GM23338 (cell line): ENCODE measurements around the gene EPHA8. TPM values are rescaled to one million over a fixed set of nuclear protein-coding genes. Genes with fewer than 3 reads are reported as not detected.

ENCODE experiments used
- ATAC-seq: fragments of 200-7000 bp; cut with Tn5 transposase; 3 replicates; pipeline ENCODE4 v1.9.1; 2020
- DNase-seq: peaks from one replicate; pipeline ENCODE4 v3.0.0-alpha.2; 2015; ENCODE audit warnings: low spot score
- H2AFZ ChIP-seq: fragments of 200-600 bp; sonication (generic); 2 replicates; pipeline ENCODE4 v1.8.0; 2016; ENCODE audit warnings: antibody characterized with exemption, mild to moderate bottlenecking, moderate library complexity
- H3F3A ChIP-seq: fragments of 200-600 bp; sonication (generic); replicated peaks from 2 replicates; pipeline ENCODE4 v1.8.0; 2017; ENCODE audit warnings: antibody characterized with exemption, mixed run types, low read depth
- H3K27ac ChIP-seq: fragments of 200-600 bp; sonication (generic); 2 replicates; pipeline ENCODE4 v1.6.1; 2016; ENCODE audit warnings: low read depth
- H3K27me3 ChIP-seq: fragments of 200-600 bp; sonication (generic); 2 replicates; pipeline ENCODE4 v1.8.0; 2016; ENCODE audit warnings: mild to moderate bottlenecking, mixed run types, moderate library complexity; ENCODE audit not compliant: insufficient read depth
- H3K36me3 ChIP-seq: fragments of 200-600 bp; sonication (generic); 2 replicates; pipeline ENCODE4 v1.8.0; 2016; ENCODE audit warnings: mild to moderate bottlenecking; ENCODE audit not compliant: insufficient read depth
- H3K4me1 ChIP-seq: fragments of 200-600 bp; sonication (generic); 2 replicates; pipeline ENCODE4 v1.8.0; 2016; ENCODE audit warnings: mild to moderate bottlenecking, moderate library complexity; ENCODE audit not compliant: insufficient read depth
- H3K4me2 ChIP-seq: fragments of 200-600 bp; sonication (generic); 2 replicates; pipeline ENCODE4 v1.7.1; 2017; ENCODE audit warnings: mixed run types
- H3K4me3 ChIP-seq: fragments of 200-600 bp; sonication (generic); 2 replicates; pipeline ENCODE4 v1.6.1; 2016; ENCODE audit warnings: mixed run types
- H3K79me2 ChIP-seq: fragments of 200-600 bp; sonication (generic); replicated peaks from 2 replicates; pipeline ENCODE4 v1.8.0; 2017; ENCODE audit warnings: mild to moderate bottlenecking; ENCODE audit not compliant: insufficient read depth
- H3K9me2 ChIP-seq: fragments of 200-600 bp; sonication (generic); 2 replicates; pipeline ENCODE4 v1.8.0; 2017; ENCODE audit not compliant: insufficient read depth
- H4K20me1 ChIP-seq: fragments of 200-600 bp; sonication (generic); replicated peaks from 2 replicates; pipeline ENCODE4 v1.8.0; 2017; ENCODE audit warnings: mild to moderate bottlenecking; ENCODE audit not compliant: insufficient read depth
- H3K27ac Mint-ChIP-seq: 2 replicates; pipeline ENCODE4 v1.8.0; 2020; ENCODE audit warnings: inconsistent platforms, mild to moderate bottlenecking, moderate library complexity, mixed read lengths
- H3K27me3 Mint-ChIP-seq: 3 replicates; pipeline ENCODE4 v1.8.0; 2022; ENCODE audit warnings: low read depth, mild to moderate bottlenecking, moderate library complexity, mixed read lengths, inconsistent platforms; ENCODE audit not compliant: insufficient read depth, poor library complexity
- H3K36me3 Mint-ChIP-seq: 3 replicates; pipeline ENCODE4 v1.8.0; 2021; ENCODE audit warnings: low read depth, mild to moderate bottlenecking, inconsistent platforms, moderate library complexity, mixed read lengths
- H3K4me1 Mint-ChIP-seq: 3 replicates; pipeline ENCODE4 v1.8.0; 2020; ENCODE audit warnings: mild to moderate bottlenecking, inconsistent platforms, mixed read lengths
- H3K4me3 Mint-ChIP-seq: 3 replicates; pipeline ENCODE4 v1.8.0; 2021; ENCODE audit warnings: moderate library complexity, mild to moderate bottlenecking, inconsistent platforms, mixed read lengths
- H3K9me3 Mint-ChIP-seq: 3 replicates; pipeline ENCODE4 v1.8.0; 2020; ENCODE audit warnings: moderate library complexity, mild to moderate bottlenecking, inconsistent platforms, mixed read lengths
- CREB1 ChIP-seq: fragments of 250-450 bp; sonication (Bioruptor Pico); IDR thresholded peaks from 2 replicates; pipeline ENCODE4 v1.5.0; 2020; ENCODE audit warnings: low read depth, mild to moderate bottlenecking, moderate library complexity
- EZH2 ChIP-seq: fragments of 200-600 bp; sonication (generic); IDR thresholded peaks from one replicate; pipeline ENCODE4 v1.8.0; 2017; ENCODE audit warnings: antibody characterized with exemption, mild to moderate bottlenecking, low read depth; ENCODE audit not compliant: unreplicated experiment
- EZH2phosphoT487 ChIP-seq: fragments of 200-600 bp; sonication (generic); IDR thresholded peaks from one replicate; pipeline ENCODE4 v1.8.1; 2018; ENCODE audit warnings: antibody characterized with exemption; ENCODE audit not compliant: unreplicated experiment
- JUNB ChIP-seq: IDR thresholded peaks from one replicate; pipeline ENCODE4 v1.6.1; 2016; ENCODE audit warnings: antibody characterized with exemption; ENCODE audit not compliant: unreplicated experiment
- NANOG ChIP-seq: IDR thresholded peaks from 2 replicates; pipeline ENCODE4 v1.6.1; 2016; ENCODE audit warnings: antibody characterized with exemption, borderline replicate concordance
- POLR2AphosphoS5 ChIP-seq: IDR thresholded peaks from 2 replicates; pipeline ENCODE4 v1.6.1; 2016; ENCODE audit warnings: antibody characterized with exemption, low read depth
- STAT1 ChIP-seq: IDR thresholded peaks from one replicate; pipeline ENCODE4 v1.6.1; 2016; ENCODE audit warnings: antibody characterized with exemption; ENCODE audit not compliant: unreplicated experiment
- ZNF114 ChIP-seq: fragments of 250-450 bp; sonication (Bioruptor Pico); IDR thresholded peaks from 2 replicates; pipeline ENCODE4 v1.5.0; 2020; ENCODE audit warnings: mild to moderate bottlenecking, moderate library complexity
- ZNF331 ChIP-seq: fragments of 250-450 bp; sonication (Bioruptor Pico); IDR thresholded peaks from 2 replicates; pipeline ENCODE4 v1.5.0; 2020; ENCODE audit warnings: low read depth, mild to moderate bottlenecking, moderate library complexity
- polyA plus RNA-seq: library from polyadenylated mRNA; unstranded; fragments of >200 nt; fragmentation: Nextera tagmentation; extraction: Ambion mirVana; gene quantifications from 2 replicates; pipeline ENCODE4 v1.2.1, GENCODE V29; 2016
- total RNA-seq: library from RNA; depleted of rRNA; stranded (reverse); fragments of >200 nt; shearing (Covaris generic); gene quantifications from 2 replicates; pipeline ENCODE4 v1.2.3, GENCODE V29; 2014
- TF ChIP-seq, protein P1 (sequence below), 2 experiments: fragments of 200-600 bp in 1 of 2; sonication (generic) in 1 of 2; conservative IDR thresholded peaks; 2 replicates each; pipeline versions ENCODE4 v1.5.1 to v1.6.1; 2016 to 2017; ENCODE audit warnings: antibody characterized with exemption in 2 of 2, low read depth in 2 of 2, mild to moderate bottlenecking in 2 of 2, moderate library complexity in 1 of 2
- TF ChIP-seq, protein P2 (sequence below): IDR thresholded peaks from 2 replicates; pipeline ENCODE4 v1.6.1; 2016; ENCODE audit warnings: antibody characterized with exemption
- TF ChIP-seq, protein P3 (sequence below): IDR thresholded peaks from one replicate; pipeline ENCODE4 v1.6.1; 2018; ENCODE audit warnings: antibody characterized with exemption; ENCODE audit not compliant: unreplicated experiment
- TF ChIP-seq, protein P4 (sequence below): fragments of 250-450 bp; sonication (Bioruptor Pico); IDR thresholded peaks from 2 replicates; pipeline ENCODE4 v1.5.0; 2020; ENCODE audit warnings: mild to moderate bottlenecking, moderate library complexity

Gene EPHA8
- total and polyA plus RNA-seq, 2 experiments from 2014 or later, result 2.3 to 5.0 TPM

DNA sequence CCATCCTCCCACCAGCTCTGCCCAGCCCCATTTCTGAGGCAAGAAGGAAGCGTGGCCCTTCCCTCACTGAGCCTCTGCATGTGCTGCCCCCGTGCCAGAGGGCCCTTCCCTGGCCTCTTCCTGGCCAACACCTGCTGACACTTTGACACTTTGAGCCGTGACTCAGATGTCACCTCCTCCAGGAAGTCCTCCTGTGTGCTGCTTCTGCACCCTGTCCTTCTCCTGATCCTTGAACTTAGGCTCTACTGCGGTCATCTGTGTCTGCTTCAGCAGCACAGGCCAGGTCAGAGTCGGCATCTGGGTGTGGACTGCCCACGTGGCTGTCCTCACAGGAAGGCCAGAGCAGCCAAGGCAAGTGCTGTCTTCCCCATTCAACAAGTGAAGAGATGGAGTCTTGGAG, 19.6 kb upstream of the EPHA8 start:
- H3K79me2 ChIP-seq, result no peaks in the 10 kb centered on the region
- peaks cover 5% of the 10 kb centered on the region; the same call in 2 of the 3 replicates for H3K4me1 Mint-ChIP-seq
- no peak overlapping the region for H3K27ac Mint-ChIP-seq
- DNase-seq (no peak), ATAC-seq (no peak)
- no peaks in the 10 kb centered on the region for H3F3A ChIP-seq
- no peak overlapping the region for H2AFZ ChIP-seq
- no peaks in the 10 kb centered on the region for H3K9me2 ChIP-seq
- no peaks in the 10 kb centered on the region for H3K27me3 ChIP-seq
- no peaks in the 10 kb centered on the region for H3K36me3 ChIP-seq
- H3K4me2 ChIP-seq, result no peak overlapping the region
- no peak overlapping the region for H3K4me3 Mint-ChIP-seq
- H3K27ac ChIP-seq, result no peak overlapping the region
- peaks cover 17% of the 10 kb centered on the region for H3K27me3 Mint-ChIP-seq
- no peak for TF ChIP-seq NANOG
- TF ChIP-seq EZH2, result no peak
- no peak for TF ChIP-seq ZNF114 (CRISPR knock-in tag)
- TF ChIP-seq EZH2phosphoT487, result no peak
- TF ChIP-seq POLR2AphosphoS5, result no peak
- TF ChIP-seq ZNF331, result no peak
- TF ChIP-seq, protein P1, sequence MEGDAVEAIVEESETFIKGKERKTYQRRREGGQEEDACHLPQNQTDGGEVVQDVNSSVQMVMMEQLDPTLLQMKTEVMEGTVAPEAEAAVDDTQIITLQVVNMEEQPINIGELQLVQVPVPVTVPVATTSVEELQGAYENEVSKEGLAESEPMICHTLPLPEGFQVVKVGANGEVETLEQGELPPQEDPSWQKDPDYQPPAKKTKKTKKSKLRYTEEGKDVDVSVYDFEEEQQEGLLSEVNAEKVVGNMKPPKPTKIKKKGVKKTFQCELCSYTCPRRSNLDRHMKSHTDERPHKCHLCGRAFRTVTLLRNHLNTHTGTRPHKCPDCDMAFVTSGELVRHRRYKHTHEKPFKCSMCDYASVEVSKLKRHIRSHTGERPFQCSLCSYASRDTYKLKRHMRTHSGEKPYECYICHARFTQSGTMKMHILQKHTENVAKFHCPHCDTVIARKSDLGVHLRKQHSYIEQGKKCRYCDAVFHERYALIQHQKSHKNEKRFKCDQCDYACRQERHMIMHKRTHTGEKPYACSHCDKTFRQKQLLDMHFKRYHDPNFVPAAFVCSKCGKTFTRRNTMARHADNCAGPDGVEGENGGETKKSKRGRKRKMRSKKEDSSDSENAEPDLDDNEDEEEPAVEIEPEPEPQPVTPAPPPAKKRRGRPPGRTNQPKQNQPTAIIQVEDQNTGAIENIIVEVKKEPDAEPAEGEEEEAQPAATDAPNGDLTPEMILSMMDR (conservative IDR thresholded peaks at IDR 0.05; ENCODE audit: low read depth in 2 of 2), result no peak
- TF ChIP-seq, protein P2, sequence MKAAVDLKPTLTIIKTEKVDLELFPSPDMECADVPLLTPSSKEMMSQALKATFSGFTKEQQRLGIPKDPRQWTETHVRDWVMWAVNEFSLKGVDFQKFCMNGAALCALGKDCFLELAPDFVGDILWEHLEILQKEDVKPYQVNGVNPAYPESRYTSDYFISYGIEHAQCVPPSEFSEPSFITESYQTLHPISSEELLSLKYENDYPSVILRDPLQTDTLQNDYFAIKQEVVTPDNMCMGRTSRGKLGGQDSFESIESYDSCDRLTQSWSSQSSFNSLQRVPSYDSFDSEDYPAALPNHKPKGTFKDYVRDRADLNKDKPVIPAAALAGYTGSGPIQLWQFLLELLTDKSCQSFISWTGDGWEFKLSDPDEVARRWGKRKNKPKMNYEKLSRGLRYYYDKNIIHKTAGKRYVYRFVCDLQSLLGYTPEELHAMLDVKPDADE, result no peak
- no peak for TF ChIP-seq JUNB
- no peak for TF ChIP-seq STAT1
- TF ChIP-seq, protein P3, sequence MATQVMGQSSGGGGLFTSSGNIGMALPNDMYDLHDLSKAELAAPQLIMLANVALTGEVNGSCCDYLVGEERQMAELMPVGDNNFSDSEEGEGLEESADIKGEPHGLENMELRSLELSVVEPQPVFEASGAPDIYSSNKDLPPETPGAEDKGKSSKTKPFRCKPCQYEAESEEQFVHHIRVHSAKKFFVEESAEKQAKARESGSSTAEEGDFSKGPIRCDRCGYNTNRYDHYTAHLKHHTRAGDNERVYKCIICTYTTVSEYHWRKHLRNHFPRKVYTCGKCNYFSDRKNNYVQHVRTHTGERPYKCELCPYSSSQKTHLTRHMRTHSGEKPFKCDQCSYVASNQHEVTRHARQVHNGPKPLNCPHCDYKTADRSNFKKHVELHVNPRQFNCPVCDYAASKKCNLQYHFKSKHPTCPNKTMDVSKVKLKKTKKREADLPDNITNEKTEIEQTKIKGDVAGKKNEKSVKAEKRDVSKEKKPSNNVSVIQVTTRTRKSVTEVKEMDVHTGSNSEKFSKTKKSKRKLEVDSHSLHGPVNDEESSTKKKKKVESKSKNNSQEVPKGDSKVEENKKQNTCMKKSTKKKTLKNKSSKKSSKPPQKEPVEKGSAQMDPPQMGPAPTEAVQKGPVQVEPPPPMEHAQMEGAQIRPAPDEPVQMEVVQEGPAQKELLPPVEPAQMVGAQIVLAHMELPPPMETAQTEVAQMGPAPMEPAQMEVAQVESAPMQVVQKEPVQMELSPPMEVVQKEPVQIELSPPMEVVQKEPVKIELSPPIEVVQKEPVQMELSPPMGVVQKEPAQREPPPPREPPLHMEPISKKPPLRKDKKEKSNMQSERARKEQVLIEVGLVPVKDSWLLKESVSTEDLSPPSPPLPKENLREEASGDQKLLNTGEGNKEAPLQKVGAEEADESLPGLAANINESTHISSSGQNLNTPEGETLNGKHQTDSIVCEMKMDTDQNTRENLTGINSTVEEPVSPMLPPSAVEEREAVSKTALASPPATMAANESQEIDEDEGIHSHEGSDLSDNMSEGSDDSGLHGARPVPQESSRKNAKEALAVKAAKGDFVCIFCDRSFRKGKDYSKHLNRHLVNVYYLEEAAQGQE, result no peak
- TF ChIP-seq, protein P4, sequence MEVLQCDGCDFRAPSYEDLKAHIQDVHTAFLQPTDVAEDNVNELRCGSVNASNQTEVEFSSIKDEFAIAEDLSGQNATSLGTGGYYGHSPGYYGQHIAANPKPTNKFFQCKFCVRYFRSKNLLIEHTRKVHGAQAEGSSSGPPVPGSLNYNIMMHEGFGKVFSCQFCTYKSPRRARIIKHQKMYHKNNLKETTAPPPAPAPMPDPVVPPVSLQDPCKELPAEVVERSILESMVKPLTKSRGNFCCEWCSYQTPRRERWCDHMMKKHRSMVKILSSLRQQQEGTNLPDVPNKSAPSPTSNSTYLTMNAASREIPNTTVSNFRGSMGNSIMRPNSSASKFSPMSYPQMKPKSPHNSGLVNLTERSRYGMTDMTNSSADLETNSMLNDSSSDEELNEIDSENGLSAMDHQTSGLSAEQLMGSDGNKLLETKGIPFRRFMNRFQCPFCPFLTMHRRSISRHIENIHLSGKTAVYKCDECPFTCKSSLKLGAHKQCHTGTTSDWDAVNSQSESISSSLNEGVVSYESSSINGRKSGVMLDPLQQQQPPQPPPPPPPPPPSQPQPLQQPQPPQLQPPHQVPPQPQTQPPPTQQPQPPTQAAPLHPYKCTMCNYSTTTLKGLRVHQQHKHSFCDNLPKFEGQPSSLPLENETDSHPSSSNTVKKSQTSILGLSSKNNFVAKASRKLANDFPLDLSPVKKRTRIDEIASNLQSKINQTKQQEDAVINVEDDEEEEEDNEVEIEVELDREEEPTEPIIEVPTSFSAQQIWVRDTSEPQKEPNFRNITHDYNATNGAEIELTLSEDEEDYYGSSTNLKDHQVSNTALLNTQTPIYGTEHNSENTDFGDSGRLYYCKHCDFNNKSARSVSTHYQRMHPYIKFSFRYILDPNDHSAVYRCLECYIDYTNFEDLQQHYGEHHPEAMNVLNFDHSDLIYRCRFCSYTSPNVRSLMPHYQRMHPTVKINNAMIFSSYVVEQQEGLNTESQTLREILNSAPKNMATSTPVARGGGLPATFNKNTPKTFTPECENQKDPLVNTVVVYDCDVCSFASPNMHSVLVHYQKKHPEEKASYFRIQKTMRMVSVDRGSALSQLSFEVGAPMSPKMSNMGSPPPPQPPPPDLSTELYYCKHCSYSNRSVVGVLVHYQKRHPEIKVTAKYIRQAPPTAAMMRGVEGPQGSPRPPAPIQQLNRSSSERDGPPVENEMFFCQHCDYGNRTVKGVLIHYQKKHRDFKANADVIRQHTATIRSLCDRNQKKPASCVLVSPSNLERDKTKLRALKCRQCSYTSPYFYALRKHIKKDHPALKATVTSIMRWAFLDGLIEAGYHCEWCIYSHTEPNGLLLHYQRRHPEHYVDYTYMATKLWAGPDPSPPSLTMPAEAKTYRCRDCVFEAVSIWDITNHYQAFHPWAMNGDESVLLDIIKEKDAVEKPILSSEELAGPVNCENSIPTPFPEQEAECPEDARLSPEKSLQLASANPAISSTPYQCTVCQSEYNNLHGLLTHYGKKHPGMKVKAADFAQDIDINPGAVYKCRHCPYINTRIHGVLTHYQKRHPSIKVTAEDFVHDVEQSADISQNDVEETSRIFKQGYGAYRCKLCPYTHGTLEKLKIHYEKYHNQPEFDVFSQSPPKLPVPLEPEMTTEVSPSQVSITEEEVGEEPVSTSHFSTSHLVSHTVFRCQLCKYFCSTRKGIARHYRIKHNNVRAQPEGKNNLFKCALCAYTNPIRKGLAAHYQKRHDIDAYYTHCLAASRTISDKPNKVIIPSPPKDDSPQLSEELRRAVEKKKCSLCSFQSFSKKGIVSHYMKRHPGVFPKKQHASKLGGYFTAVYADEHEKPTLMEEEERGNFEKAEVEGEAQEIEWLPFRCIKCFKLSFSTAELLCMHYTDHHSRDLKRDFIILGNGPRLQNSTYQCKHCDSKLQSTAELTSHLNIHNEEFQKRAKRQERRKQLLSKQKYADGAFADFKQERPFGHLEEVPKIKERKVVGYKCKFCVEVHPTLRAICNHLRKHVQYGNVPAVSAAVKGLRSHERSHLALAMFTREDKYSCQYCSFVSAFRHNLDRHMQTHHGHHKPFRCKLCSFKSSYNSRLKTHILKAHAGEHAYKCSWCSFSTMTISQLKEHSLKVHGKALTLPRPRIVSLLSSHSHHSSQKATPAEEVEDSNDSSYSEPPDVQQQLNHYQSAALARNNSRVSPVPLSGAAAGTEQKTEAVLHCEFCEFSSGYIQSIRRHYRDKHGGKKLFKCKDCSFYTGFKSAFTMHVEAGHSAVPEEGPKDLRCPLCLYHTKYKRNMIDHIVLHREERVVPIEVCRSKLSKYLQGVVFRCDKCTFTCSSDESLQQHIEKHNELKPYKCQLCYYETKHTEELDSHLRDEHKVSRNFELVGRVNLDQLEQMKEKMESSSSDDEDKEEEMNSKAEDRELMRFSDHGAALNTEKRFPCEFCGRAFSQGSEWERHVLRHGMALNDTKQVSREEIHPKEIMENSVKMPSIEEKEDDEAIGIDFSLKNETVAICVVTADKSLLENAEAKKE (CRISPR knock-in tag), result no peak
- no peak for TF ChIP-seq CREB1 (CRISPR knock-in tag)
- H3K4me3 ChIP-seq, result no peak overlapping the region
- no peaks in the 10 kb centered on the region; the same call in 1 of the 2 replicates for H3K4me1 ChIP-seq
- H4K20me1 ChIP-seq, result no peaks in the 10 kb centered on the region
- no peaks in the 10 kb centered on the region for H3K36me3 Mint-ChIP-seq
- no peaks in the 10 kb centered on the region; the same call in 2 of the 3 replicates for H3K9me3 Mint-ChIP-seq
